A549 (cell line): Measurements from ENCODE around the gene NKX2-1. TPM values are rescaled to one million over a fixed set of nuclear protein-coding genes. Genes with fewer than 3 reads are reported as not detected.

Experiments
- ATAC-seq, 2 experiments: fragments of 200-7000 bp in 1 of 2; fragments of >200 bp in 1 of 2; cut with Nextera tagmentation in 1 of 2; cut with Tn5 transposase in 1 of 2; 3 replicates each; pipeline versions ENCODE4 v1.8.0 to v1.9.1; 2018 to 2020; ENCODE audit warnings: mild to moderate bottlenecking in 1 of 2, moderate library complexity in 1 of 2
- CTCF ChIA-PET: fragments of 300-600 bp; sonication (Branson Sonifier 250); formaldehyde crosslinking; extraction: SDS; loops from one replicate; lab custom pipeline; 2021; ENCODE audit warnings: antibody characterized with exemption, inconsistent platforms; lab: Yijun Ruan, JAX
- POLR2A ChIA-PET: fragments of 350-600 bp; formaldehyde crosslinking; extraction: SDS; loops from one replicate; lab custom pipeline; 2021; ENCODE audit warnings: antibody characterized with exemption, inconsistent platforms; lab: Yijun Ruan, JAX
- DNase-seq, 2 experiments: peaks; one replicate each; pipeline versions ENCODE4 v3.0.0 to v3.0.0-alpha.2; 2011 to 2016; ENCODE audit warnings: low read depth in 1 of 2, low spot score in 1 of 2
- FAIRE-seq: peaks from 2 replicates; lab custom pipeline; 2011; peaks lifted over from hg19 to GRCh38; lab: Jason Lieb, UNC
- H3K27ac ChIP-seq, 2 experiments: fragments of >200 bp; sonication (Bioruptor Twin); formaldehyde crosslinking; 3 replicates each; pipeline ENCODE4 v1.5.1; 2016 to 2017
- H3K4me1 ChIP-seq: fragments of >200 bp; sonication (Bioruptor Twin); formaldehyde crosslinking; 3 replicates; pipeline ENCODE4 v1.6.1; 2016
- H3K4me2 ChIP-seq: fragments of >200 bp; sonication (Bioruptor Twin); formaldehyde crosslinking; 3 replicates; pipeline ENCODE4 v1.6.1; 2016
- H3K4me3 ChIP-seq: fragments of >200 bp; sonication (Bioruptor Twin); formaldehyde crosslinking; 3 replicates; pipeline ENCODE4 v1.5.1; 2016
- H3K9me3 ChIP-seq: fragments of >200 bp; sonication (Bioruptor Twin); formaldehyde crosslinking; 3 replicates; pipeline ENCODE4 v1.6.1; 2016
- CEBPB ChIP-seq, 2 experiments: fragments of >200 bp in 1 of 2; sonication (Bioruptor Twin) in 1 of 2; formaldehyde crosslinking in 1 of 2; IDR thresholded peaks; 2 replicates each; pipeline ENCODE4 v1.6.1; 2012 to 2016
- CHD2 ChIP-seq: fragments of 150-350 bp; IDR thresholded peaks from 2 replicates; pipeline ENCODE4 v1.6.1; 2014; ENCODE audit warnings: low read length; ENCODE audit not compliant: partially characterized antibody
- ELK1 ChIP-seq: fragments of 150-350 bp; IDR thresholded peaks from 2 replicates; pipeline ENCODE4 v1.6.1; 2014; ENCODE audit warnings: low read depth, mild to moderate bottlenecking, low read length
- EP300 ChIP-seq, 2 experiments: fragments of >200 bp; sonication (Bioruptor Twin); formaldehyde crosslinking; IDR thresholded peaks; 2 replicates in 1 of 2; 3 replicates in 1 of 2; pipeline ENCODE4 v1.6.1; 2016 to 2017
- ESRRA ChIP-seq: fragments of 150-350 bp; IDR thresholded peaks from 2 replicates; pipeline ENCODE4 v1.6.1; 2014; ENCODE audit warnings: mild to moderate bottlenecking, low read length, borderline replicate concordance
- FOXS1 ChIP-seq: fragments of 250-450 bp; sonication (Bioruptor Pico); IDR thresholded peaks from 2 replicates; pipeline ENCODE4 v1.5.0; 2020; ENCODE audit warnings: mild to moderate bottlenecking, moderate library complexity
- GATA3 ChIP-seq: IDR thresholded peaks from 2 replicates; pipeline ENCODE4 v1.6.1; 2012; ENCODE audit warnings: borderline replicate concordance
- HDAC2 ChIP-seq: fragments of 200-600 bp; sonication (generic); IDR thresholded peaks from 2 replicates; pipeline ENCODE4 v1.6.1; 2016
- HES2 ChIP-seq: fragments of >200 bp; sonication (Bioruptor Twin); formaldehyde crosslinking; IDR thresholded peaks from 2 replicates; pipeline ENCODE4 v1.6.1; 2016
- HOXA7 ChIP-seq: fragments of 250-450 bp; sonication (Bioruptor Pico); IDR thresholded peaks from 2 replicates; pipeline ENCODE4 v1.5.0; 2020; ENCODE audit warnings: mild to moderate bottlenecking, moderate library complexity
- HOXB13 ChIP-seq: fragments of 250-450 bp; sonication (Bioruptor Pico); IDR thresholded peaks from 2 replicates; pipeline ENCODE4 v1.5.0; 2020; ENCODE audit warnings: low read depth, mild to moderate bottlenecking, moderate library complexity
- JUN ChIP-seq, 2 experiments: fragments of >200 bp; sonication (Bioruptor Twin); formaldehyde crosslinking; IDR thresholded peaks; 2 replicates in 1 of 2; 3 replicates in 1 of 2; pipeline ENCODE4 v1.6.1; 2016 to 2017
- JUNB ChIP-seq: fragments of >200 bp; sonication (Bioruptor Twin); formaldehyde crosslinking; IDR thresholded peaks from 2 replicates; pipeline ENCODE4 v1.6.1; 2016
- KDM5A ChIP-seq: fragments of 200-600 bp; sonication (generic); IDR thresholded peaks from 2 replicates; pipeline ENCODE4 v1.6.1; 2016; ENCODE audit warnings: antibody characterized with exemption, mild to moderate bottlenecking
- NFE2L2 ChIP-seq: fragments of 150-350 bp; conservative IDR thresholded peaks from 2 replicates; pipeline ENCODE4 v1.6.1; 2014; ENCODE audit warnings: low read length
- NR3C1 ChIP-seq: fragments of >200 bp; sonication (Bioruptor Twin); formaldehyde crosslinking; IDR thresholded peaks from 3 replicates; pipeline ENCODE4 v1.6.1; 2017
- PBX3 ChIP-seq: IDR thresholded peaks from 2 replicates; pipeline ENCODE4 v1.6.1; 2012
- RAD21 ChIP-seq, 2 experiments: fragments of >200 bp in 1 of 2; sonication (Bioruptor Twin) in 1 of 2; formaldehyde crosslinking in 1 of 2; IDR thresholded peaks in 1 of 2; conservative IDR thresholded peaks in 1 of 2; 2 replicates in 1 of 2; 3 replicates in 1 of 2; pipeline ENCODE4 v1.6.1; 2012 to 2018; ENCODE audit warnings: inconsistent platforms in 1 of 2
- RFX5 ChIP-seq: fragments of 450-650 bp; IDR thresholded peaks from 2 replicates; pipeline ENCODE4 v1.7.1; 2014; ENCODE audit warnings: antibody characterized with exemption, mild to moderate bottlenecking, moderate library complexity
- RNF2 ChIP-seq: fragments of 200-600 bp; sonication (generic); IDR thresholded peaks from 2 replicates; pipeline ENCODE4 v1.6.1; 2016; ENCODE audit warnings: low read depth, mild to moderate bottlenecking, antibody characterized with exemption, moderate library complexity, borderline replicate concordance
- SREBF2 ChIP-seq: fragments of 450-650 bp; IDR thresholded peaks from 2 replicates; pipeline ENCODE4 v1.6.1; 2014; ENCODE audit warnings: mild to moderate bottlenecking, moderate library complexity
- TP53 ChIP-seq: fragments of 250-450 bp; sonication (Bioruptor Pico); IDR thresholded peaks from 2 replicates; pipeline ENCODE4 v1.5.0; 2021; ENCODE audit warnings: mild to moderate bottlenecking, moderate library complexity
- ZSCAN20 ChIP-seq: fragments of 250-450 bp; sonication (Bioruptor Pico); IDR thresholded peaks from 2 replicates; pipeline ENCODE4 v1.8.0; 2022; ENCODE audit warnings: mild to moderate bottlenecking, moderate library complexity
- whole genome bisulfite sequencing: methylation state at CpG from one replicate; pipeline ENCODE4 v1.1.6; 2017; ENCODE audit errors: missing lambda C conversion rate; 5-methylcytosine and 5-hydroxymethylcytosine counted together
- polyA plus RNA-seq, 4 experiments: library from polyadenylated mRNA; depleted of rRNA in 3 of 4; stranded (reverse); fragments of >200 nt; fragmentation: RNase III in 1 of 4; extraction: RNeasy Plus Mini Kit Qiagen cat#74134 plus additional on column Dnase treatment in 1 of 4; gene quantifications; 2 replicates in 3 of 4; 3 replicates in 1 of 4; pipeline ENCODE4 v1.2.3, GENCODE V29; 2011 to 2017
- TF ChIP-seq, protein P1 (sequence below): IDR thresholded peaks from 2 replicates; pipeline ENCODE4 v1.6.1; 2012; ENCODE audit warnings: low read depth, borderline replicate concordance
- TF ChIP-seq, protein P2 (sequence below): fragments of >200 bp; sonication (Bioruptor Twin); formaldehyde crosslinking; IDR thresholded peaks from 3 replicates; pipeline ENCODE4 v1.5.1; 2016
- TF ChIP-seq, protein P3 (sequence below): fragments of >200 bp; sonication (Bioruptor Twin); formaldehyde crosslinking; IDR thresholded peaks from 3 replicates; pipeline ENCODE4 v1.6.1; 2016

NKX2-1 gene
- polyA plus RNA-seq, 2 of the 4 experiments (the other 2 are of a cell fraction): not detected

DNA sequence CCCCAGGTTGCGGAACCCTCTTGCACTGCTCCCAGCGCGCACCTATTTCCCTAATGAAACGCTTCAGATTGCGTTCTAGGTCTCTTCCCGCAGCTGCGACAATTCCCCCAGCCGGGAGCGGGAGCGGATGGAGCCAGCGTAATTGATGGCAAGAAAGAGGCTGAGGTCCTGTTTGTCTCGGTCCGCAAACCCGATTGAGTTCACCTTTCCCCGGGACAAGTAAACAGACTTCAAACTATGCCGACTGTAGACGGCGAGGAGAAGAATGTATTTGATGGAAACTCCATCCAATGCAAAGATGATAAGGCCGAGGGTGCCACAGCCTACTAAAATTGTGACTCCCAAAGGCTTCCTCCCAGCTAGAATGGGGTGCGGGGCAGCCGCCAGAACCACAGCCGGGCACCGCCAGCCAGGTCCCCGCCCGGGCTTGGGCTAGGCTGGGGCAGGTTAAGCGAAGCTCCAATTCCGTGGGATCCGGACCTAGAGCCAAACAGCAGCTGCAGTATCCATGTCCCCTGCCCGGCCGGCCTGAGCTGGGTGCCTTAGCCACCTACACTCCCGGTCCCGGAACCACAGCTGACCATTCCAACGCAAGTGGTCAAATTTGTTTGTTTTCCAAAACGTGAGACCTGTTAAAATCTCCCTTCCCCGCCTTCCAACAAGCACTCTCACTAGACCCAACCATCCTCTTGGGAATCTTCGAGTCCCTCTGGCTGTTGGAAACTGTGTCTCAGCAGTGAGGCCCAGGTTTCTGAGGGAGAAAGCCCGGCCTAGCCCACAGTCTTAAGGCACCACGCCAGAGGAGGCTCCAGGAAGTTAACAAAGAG lies 5.5 kb downstream of the NKX2-1 start:
- ATAC-seq: no peak
- H3K4me1 ChIP-seq: peaks cover 2% of the 10 kb centered on the region; the same call in 2 of the 3 replicates
- CTCF ChIA-PET: interaction anchor here (2.2 to 3.6 kb wide), 2 partner anchors 11 to 445 kb away, joined by 12 to 22 read pairs; no protein-coding TSS in a partner anchor

DNA sequence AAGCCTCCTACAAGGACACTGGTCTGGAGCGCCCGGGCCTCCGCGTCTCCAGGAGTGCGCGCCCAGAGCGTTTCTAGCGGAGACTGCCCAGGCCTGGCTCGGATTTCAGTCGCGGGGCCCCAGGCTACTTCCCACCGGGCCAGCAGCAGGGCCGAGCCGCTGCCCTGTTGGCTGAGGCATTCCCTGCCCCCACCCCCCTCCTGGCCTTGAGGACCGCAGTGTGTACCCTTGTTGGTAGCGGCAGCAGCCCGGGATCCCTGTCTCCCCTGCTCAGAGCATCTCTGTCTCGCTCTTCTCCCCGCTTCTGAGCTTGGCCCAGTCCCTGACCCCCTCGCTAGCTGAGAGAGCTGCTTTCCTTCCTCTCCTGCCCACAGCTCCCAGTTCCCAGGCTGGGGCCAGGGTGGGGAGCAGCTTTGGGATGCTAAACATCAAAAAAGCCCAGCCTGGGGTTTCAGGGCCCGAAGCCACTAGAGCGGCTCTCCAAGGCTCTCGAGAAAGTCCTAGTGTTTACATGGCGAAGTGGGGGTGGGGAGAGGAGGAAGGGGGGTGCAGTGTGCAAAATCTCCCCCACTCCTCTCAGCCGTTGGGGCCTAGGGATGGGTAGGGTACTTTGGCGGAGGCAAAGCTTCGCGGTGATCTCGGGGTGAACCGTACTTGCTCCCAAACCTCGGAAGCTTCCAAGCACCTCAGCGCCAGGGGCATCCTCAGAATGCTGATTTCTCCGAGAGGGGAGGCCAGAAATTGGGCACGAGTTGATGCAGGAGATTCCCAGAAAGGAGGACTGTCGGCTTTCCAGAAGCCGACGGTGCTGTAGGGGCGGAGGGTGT lies 6.4 kb downstream of the NKX2-1 start:
- ChIA-PET CTCF (interaction anchor here (3.6 kb wide), 1 partner anchor 12 kb away, joined by 22 read pairs; no protein-coding TSS in a partner anchor), POLR2A (no interaction called here)
- peaks cover 3% of the 10 kb centered on the region; the same call in 2 of the 3 replicates for H3K9me3 ChIP-seq
- DNase-seq (no peak), FAIRE-seq (no peak), ATAC-seq (no peak)
- 63% methylated on average over 25 of the region's 38 CpGs for WGBS
- H3K4me2 ChIP-seq: no peak overlapping the region
- H3K4me3 ChIP-seq: no peak overlapping the region
- H3K27ac ChIP-seq: no peak overlapping the region
- no peaks in the 10 kb centered on the region for H3K4me1 ChIP-seq
- no peak for TF ChIP-seq RFX5
- TF ChIP-seq, protein P1, sequence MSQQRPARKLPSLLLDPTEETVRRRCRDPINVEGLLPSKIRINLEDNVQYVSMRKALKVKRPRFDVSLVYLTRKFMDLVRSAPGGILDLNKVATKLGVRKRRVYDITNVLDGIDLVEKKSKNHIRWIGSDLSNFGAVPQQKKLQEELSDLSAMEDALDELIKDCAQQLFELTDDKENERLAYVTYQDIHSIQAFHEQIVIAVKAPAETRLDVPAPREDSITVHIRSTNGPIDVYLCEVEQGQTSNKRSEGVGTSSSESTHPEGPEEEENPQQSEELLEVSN: no peak
- TF ChIP-seq SREBF2: no peak
- TF ChIP-seq NR3C1: no peak
- no peak for TF ChIP-seq TP53 (CRISPR knock-in tag)
- no peak for TF ChIP-seq JUNB
- TF ChIP-seq RAD21 (conservative IDR thresholded peaks at IDR 0.05 in 1 of 2, IDR thresholded peaks at IDR 0.05 in 1 of 2): no peak
- TF ChIP-seq CEBPB (IDR thresholded peaks at IDR 0.05): no peak
- no peak for TF ChIP-seq ESRRA
- TF ChIP-seq, protein P2, sequence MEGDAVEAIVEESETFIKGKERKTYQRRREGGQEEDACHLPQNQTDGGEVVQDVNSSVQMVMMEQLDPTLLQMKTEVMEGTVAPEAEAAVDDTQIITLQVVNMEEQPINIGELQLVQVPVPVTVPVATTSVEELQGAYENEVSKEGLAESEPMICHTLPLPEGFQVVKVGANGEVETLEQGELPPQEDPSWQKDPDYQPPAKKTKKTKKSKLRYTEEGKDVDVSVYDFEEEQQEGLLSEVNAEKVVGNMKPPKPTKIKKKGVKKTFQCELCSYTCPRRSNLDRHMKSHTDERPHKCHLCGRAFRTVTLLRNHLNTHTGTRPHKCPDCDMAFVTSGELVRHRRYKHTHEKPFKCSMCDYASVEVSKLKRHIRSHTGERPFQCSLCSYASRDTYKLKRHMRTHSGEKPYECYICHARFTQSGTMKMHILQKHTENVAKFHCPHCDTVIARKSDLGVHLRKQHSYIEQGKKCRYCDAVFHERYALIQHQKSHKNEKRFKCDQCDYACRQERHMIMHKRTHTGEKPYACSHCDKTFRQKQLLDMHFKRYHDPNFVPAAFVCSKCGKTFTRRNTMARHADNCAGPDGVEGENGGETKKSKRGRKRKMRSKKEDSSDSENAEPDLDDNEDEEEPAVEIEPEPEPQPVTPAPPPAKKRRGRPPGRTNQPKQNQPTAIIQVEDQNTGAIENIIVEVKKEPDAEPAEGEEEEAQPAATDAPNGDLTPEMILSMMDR: no peak
- TF ChIP-seq HES2: no peak
- TF ChIP-seq HOXA7: no peak
- no peak for TF ChIP-seq EP300 (IDR thresholded peaks at IDR 0.05)
- no peak for TF ChIP-seq ZSCAN20 (CRISPR knock-in tag)
- TF ChIP-seq HDAC2: no peak

More for the DNA sequence above, 5.5 kb downstream of the NKX2-1 start:
- Histone ChIP-seq H3K9me3 (no peaks in the 10 kb centered on the region), H3K27ac (no peak overlapping the region), H3K4me2 (no peak overlapping the region), H3K4me3 (no peak overlapping the region)
- POLR2A ChIA-PET: no interaction called here
- FAIRE-seq: no peak
- no peak for TF ChIP-seq ELK1
- TF ChIP-seq KDM5A: no peak
- TF ChIP-seq PBX3: no peak
- TF ChIP-seq ZSCAN20 (CRISPR knock-in tag): no peak
- no peak for TF ChIP-seq JUN (IDR thresholded peaks at IDR 0.05)
- TF ChIP-seq CHD2: no peak
- no peak for TF ChIP-seq NFE2L2
- no peak for TF ChIP-seq FOXS1
- no peak for TF ChIP-seq RNF2
- no peak for TF ChIP-seq HES2
- no peak for TF ChIP-seq GATA3
- TF ChIP-seq, protein P3, sequence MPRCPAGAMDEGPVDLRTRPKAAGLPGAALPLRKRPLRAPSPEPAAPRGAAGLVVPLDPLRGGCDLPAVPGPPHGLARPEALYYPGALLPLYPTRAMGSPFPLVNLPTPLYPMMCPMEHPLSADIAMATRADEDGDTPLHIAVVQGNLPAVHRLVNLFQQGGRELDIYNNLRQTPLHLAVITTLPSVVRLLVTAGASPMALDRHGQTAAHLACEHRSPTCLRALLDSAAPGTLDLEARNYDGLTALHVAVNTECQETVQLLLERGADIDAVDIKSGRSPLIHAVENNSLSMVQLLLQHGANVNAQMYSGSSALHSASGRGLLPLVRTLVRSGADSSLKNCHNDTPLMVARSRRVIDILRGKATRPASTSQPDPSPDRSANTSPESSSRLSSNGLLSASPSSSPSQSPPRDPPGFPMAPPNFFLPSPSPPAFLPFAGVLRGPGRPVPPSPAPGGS: no peak
- no peak for TF ChIP-seq HOXB13 (CRISPR knock-in tag)
- no peak for DNase-seq
- WGBS: 63% methylated on average over 38 of the region's 38 CpGs
